ENCODE results near the gene GNAQ.
"Not testable (repeated sequence)": the region's sequence is repeated elsewhere in the genome, so short reads cannot be mapped to it uniquely, and the experiment has no call there.

The GNAQ gene

DNA sequence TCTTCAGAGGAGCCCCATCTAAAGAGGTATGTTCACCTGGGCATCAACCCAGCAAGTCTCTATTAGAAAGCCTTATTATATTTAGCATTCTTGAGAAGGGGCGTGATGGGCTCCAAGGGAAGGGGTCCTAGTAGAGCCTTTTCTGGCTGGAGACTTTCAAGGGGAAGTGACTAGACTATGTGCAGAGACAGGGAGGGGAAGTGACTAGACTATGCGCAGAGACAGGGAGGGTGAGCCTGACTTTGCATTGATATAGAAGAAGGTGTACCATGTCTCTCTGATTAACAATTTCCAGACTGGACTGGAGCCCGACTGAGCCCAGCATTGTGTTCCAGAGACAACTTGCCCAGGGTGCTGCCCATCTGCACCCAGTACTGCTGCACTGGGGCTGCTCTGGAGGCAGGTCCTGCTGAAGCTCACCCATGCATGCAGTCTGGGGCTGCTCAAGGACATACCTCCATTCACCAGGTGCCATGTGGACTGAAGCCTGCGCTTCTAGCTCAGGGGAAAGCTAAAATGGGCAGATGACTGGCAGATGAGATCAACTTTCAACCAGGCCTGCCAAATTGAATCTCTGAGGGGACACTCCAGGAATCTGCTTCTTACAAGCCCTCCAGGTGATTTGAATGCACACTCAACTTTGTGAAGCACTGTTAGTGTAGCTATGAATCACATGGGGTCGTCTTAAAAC lies 300.5 kb downstream of the GNAQ start:
- DNase-seq (ENCODE audit: low read depth), result no peak

GRCh38 chr9:77729177-77729576 lies 302.4 kb downstream of the GNAQ start:
- no peak for DNase-seq (ENCODE audit: low read depth)

DNA sequence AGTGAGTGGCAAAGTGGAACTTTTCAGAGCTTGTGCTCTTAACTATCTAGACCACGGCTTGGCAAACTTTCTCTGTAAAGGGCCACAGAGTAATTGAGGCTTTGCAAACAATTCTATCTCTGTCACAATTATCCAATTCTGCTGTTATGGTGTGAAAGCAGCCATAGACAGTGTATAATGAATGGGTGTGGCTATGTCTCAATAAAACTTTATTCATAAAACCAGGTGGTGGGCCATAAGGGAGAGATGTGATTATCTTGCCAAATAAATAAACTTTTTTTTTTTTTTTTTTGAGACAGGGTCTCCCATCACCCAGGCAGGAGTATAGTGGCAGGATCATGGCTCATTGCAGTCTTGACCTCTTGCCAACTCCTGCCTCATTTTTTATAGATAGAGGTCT lies 304.8 kb downstream of the GNAQ start:
- no peak for DNase-seq (ENCODE audit: low read depth)

- DNase-seq (ENCODE audit: low read depth), result peak; percentile 51
Measured at GRCh38 chr9:77726289-77726688, 305.3 kb downstream of the GNAQ start.

DNA sequence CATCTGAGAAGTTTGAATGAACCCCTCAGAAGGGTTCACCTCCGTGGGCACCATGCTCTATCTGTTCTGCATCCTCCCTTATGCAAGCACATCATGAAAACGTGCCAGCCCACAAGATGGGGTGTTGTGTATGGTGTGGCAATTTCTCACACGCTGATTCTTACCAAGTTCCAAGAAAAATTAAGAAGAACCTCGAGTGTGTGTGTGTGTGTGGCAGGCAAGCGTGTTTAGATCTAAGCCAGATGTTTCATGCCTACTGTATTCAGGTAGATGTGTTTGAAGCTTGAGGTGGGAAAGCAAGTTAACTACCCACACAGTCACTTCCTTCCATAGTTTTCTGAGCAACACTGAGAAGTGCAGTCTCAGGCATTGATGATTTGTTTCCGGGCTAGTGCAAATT lies 305.8 kb downstream of the GNAQ start:
- DNase-seq (ENCODE audit: low read depth), result no peak

DNA sequence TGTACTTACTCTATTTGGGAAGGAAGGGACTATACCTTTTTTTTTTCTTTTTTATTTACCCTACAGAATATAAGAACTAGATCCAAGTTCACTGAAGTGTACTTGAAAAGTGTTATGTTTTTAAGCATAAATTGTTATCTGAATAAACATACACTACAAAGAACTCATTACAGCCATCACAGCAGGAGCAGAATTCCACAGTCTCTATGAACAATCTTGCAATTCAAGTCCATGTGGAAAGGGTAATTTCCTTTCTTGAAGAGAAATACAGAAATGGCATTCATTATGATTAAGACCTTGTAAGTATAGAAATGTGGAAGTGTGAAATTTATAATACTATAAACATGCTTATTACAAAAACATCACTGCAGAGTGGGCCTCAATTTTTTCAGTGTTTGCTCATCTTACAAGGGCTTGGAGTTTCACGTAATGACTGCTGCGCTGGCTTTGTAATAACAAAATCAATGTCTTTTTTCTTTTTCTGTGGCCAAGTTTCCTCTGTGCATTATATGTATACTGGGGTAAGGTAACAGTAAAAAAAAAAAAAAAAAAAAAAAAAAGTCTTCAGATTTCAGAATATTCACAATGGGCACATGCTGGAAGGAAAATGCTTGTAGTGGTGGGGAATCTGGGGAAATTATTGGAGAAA lies 306.4 kb downstream of the GNAQ start:
- DNase-seq (ENCODE audit: low read depth), result no peak

DNA sequence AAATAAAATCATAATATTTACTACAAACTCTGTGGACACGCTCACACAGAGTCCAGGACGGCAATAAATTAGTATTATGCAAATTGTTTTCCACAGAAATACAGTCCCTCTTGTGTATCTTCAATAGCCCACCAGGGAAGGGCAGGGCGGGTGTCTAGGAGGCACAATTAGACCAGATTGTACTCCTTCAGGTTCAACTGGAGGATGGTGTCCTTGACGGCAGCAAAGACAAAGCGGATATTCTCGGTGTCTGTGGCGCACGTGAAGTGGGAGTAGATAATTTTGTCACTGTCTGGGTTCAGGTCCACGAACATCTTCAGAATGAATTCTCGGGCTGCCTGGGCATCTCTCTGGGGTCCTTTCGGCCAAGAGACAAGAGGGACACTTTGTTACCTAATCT lies 310.5 kb downstream of the GNAQ start:
- not testable (repeated sequence) for DNase-seq (ENCODE audit: low read depth)

DNA sequence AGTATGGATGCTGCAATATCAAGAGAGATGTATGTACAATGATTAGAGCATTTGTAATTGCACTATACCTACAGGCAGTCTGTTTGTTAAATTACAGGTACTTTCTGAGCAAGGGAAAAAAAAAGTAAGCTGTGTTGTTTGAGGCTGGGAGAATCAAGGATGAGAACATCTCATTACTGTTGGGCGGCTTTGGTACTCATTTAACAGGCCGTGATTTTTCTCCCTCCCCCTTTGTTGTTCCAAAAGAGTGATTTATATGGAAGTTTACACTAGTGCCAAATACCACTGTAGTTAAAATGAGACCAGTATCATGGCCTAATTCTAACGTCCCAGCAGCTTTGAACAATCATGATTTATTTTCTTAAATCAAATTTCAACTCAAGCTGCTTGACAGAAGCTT lies 312.3 kb downstream of the GNAQ start:
- no peak for DNase-seq (ENCODE audit: low read depth)

DNA sequence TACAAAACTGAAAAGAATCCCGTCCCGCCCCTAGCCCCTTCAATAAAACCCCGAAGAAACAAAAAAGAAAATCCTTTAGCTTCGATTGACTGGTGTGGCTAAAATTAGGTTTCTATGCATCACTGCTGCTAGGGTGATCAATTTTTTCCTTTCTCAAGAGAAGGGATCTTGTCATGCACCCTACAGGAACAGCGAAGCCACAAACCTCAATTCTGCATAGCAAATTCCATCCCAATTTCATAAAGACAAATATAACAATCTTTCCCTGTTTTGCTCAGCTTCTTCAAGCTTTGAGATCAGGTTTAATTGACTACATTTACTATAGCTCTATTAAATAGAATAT lies 313.3 kb downstream of the GNAQ start:
- DNase-seq (ENCODE audit: low read depth), result not testable (repeated sequence)

DNA sequence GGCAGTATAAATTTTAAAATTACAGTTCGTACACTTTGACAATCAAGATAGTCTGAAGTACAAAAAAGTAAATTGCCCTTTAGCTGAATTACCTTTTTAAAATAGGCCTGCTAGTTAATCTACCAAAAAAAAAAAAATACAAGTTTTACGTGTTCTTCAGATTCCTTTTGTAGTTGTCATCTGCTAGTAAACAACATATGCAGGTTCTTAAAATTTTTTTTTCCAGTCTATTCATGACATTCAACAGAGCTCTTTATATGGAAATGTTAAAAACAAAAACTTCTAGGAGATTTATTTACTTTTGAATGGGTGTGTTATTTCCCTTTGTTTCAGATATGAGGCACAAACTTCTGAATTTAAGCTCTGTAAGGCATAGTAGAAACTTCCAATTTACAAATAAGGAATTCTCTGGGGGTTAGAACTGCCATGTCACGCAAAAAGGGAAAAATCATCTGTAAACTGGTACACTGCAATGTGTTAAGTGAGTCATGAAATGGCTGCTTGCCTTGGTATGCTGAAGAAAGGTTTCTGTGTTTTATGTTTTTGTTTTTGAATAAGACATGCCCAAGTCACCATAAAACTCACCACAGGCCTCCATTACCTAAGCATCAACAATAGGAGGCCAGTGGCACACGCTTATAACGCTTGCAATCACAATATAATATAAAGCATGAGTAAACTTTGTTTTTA lies 313.9 kb downstream of the GNAQ start:
- DNase-seq (ENCODE audit: low read depth), result peak; percentile 92

DNA sequence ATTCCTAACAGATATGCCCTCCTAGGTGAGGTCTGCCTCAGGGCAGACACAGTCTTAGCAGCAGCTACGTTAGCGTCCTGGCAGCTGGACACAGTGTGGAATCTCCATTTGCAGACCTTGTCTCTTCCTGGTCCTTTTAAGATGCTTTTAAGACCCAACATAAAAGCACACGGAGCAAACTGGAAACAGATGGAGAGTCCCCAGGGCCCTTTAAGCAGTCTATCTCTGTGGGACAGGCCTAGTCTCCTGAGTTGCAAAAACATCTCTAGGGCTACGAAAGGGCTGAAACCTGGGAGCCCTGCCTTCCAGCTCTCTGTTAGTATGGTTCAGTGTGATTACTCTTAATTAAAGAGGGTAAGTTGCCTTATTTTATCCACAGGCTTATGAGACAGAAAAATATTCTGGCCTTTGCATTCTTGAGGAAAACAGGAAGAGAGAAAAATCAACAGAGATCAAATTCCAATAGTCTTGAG lies 317.5 kb downstream of the GNAQ start:
- peak; percentile 63 for DNase-seq (ENCODE audit: low read depth)

GRCh38 chr9:77712533-77713130 lies 319.0 kb downstream of the GNAQ start:
- DNase-seq (ENCODE audit: low read depth), result peak; percentile 92

- peak; percentile 41 for DNase-seq (ENCODE audit: low read depth)
Measured at GRCh38 chr9:77710965-77711648, 320.5 kb downstream of the GNAQ start.

- DNase-seq (ENCODE audit: low read depth), result peak; percentile 39
Measured at GRCh38 chr9:77710316-77710715, 321.3 kb downstream of the GNAQ start.

GRCh38 chr9:77708064-77708815 lies 323.4 kb downstream of the GNAQ start:
- DNase-seq (ENCODE audit: low read depth), result peak; percentile 81

DNA sequence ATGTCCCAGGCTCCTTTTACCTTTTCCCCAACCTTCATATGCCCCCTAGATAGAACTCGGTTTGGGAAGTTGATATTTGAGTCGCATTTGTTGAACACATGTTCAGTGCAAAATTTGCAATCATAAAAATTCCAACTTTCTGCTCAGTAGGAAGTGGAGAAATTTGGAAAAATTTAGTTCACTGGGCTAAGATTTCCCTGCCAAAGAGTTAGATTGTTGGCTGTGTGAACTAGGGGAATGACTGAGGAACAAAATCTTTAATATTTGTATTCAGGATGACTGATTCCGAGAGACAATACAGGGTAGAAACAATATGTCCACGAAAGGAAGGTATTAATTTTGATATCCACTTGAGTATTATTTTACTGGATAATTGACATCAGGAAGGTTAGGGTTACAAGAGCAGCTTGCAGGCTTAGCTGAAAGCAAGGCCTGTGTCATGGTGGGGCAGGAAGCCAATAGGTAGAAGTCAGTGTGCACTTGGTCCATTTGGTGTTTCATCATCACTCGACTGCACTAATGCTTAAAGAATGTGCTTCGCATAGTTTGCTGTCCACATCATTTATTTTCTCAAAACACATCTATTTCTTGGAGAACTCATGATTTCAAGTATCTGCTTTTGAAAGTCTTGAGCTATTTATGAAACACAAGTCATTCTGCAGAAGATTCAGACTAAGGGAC lies 324.1 kb downstream of the GNAQ start:
- peak; percentile 98 for DNase-seq (ENCODE audit: low read depth)

GRCh38 chr9:77705636-77706035 lies 326.0 kb downstream of the GNAQ start:
- DNase-seq (ENCODE audit: low read depth), result no peak

GRCh38 chr9:77702521-77703390 lies 328.9 kb downstream of the GNAQ start:
- DNase-seq (ENCODE audit: low read depth), result not testable (repeated sequence)

- no peak for DNase-seq (ENCODE audit: low read depth)
Measured at GRCh38 chr9:77697238-77697984, 334.2 kb downstream of the GNAQ start.
